Neural progenitor cell (in vitro differentiated cells): ENCODE results near the gene PPP2R2B.

ENCODE experiments used
- EZH2 ChIP-seq: fragments of 200-600 bp; sonication (generic); IDR thresholded peaks from 2 replicates; pipeline ENCODE4 v1.6.1; 2017; ENCODE audit warnings: antibody characterized with exemption, mild to moderate bottlenecking, moderate library complexity
- TF ChIP-seq, protein P1 (sequence below): fragments of 200-600 bp; sonication (generic); IDR thresholded peaks from 2 replicates; pipeline ENCODE4 v1.5.1; 2017; ENCODE audit warnings: antibody characterized with exemption, mild to moderate bottlenecking

- TF ChIP-seq, protein P1, sequence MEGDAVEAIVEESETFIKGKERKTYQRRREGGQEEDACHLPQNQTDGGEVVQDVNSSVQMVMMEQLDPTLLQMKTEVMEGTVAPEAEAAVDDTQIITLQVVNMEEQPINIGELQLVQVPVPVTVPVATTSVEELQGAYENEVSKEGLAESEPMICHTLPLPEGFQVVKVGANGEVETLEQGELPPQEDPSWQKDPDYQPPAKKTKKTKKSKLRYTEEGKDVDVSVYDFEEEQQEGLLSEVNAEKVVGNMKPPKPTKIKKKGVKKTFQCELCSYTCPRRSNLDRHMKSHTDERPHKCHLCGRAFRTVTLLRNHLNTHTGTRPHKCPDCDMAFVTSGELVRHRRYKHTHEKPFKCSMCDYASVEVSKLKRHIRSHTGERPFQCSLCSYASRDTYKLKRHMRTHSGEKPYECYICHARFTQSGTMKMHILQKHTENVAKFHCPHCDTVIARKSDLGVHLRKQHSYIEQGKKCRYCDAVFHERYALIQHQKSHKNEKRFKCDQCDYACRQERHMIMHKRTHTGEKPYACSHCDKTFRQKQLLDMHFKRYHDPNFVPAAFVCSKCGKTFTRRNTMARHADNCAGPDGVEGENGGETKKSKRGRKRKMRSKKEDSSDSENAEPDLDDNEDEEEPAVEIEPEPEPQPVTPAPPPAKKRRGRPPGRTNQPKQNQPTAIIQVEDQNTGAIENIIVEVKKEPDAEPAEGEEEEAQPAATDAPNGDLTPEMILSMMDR: no peak
- TF ChIP-seq EZH2: no peak
Observed at GRCh38 chr5:146618434-146618833, 260.1 kb downstream of the PPP2R2B start.
